ENCODE results near the gene OSTF1.

Gene OSTF1

GRCh38 chr9:75121914-75122558 is 33.7 kb downstream of the OSTF1 start:
- DNase-seq (ENCODE audit: low read depth, low spot score) = peak; percentile 7

- no peak for DNase-seq (ENCODE audit: low read depth, low spot score)
Measured at GRCh38 chr9:75123696-75124095, 35.4 kb downstream of the OSTF1 start.

DNA sequence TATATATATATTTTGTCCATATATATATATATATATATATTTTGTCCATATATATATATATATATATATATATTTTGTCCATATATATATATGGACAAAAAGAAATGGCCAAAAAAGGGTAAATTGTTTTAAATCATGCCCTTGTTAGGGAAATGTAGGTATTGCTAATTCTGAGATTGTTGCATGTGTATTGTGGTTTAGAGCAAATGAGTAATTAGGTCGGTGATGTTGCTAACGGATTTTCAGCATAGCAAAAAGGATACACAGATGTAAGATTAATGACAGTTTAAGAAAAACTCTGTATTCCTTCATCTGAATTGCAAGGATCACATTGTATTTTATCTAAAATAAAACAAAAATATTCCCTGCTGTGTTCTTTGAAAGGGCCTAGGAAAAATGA is 40.2 kb downstream of the OSTF1 start:
- no peak for DNase-seq (ENCODE audit: low read depth, low spot score)

DNA sequence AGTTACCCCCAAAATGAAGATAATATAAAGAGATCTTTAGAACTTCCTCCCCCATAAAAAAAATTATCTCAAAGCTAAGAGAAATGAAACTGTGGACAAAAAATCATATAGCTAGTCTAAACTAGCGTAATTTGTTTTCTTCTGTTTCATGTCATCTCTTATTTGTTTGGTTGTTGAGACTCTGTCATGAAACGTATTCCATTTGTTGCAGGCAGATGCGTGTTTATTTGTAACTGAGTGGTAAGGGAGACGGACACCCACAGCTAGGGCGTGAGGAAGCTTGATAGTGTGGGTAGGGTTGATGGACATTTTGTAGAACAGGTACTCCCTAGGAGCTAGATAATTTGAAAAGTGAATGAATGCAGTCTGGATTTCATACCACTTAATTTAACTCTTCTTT is 41.9 kb downstream of the OSTF1 start:
- no peak for DNase-seq (ENCODE audit: low read depth, low spot score)

DNA sequence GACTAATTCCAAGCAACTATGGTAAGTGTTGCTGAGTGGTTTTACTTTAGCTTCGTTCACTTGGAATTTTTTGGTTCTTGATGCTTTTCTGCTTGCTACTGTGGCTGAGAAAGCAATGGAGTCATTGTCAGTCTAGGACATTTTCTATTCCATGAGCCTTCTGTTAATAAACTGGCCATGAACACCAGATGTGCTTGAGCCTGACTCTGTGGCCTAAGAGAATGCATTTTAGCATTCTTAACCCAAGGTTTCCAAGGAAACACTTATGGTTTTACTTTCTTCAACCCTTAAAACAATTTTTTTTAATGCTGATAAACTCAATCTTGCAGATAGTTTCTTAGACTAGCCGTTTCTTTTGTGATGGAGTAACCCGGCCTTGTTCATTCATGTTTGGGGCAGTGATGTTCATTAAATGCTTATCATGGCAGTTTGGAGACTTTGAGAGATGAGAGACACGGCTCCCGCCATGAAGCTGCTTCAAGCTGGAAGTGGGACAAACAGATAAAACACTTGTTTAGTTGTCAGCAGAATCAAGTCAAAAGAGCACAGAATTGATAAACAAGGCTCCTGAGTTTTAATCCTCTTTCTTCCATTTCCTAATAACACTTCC is 42.4 kb downstream of the OSTF1 start:
- DNase-seq (ENCODE audit: low read depth, low spot score) = no peak

GRCh38 chr9:75131700-75132099 is 43.4 kb downstream of the OSTF1 start:
- DNase-seq (ENCODE audit: low read depth, low spot score) = no peak

DNA sequence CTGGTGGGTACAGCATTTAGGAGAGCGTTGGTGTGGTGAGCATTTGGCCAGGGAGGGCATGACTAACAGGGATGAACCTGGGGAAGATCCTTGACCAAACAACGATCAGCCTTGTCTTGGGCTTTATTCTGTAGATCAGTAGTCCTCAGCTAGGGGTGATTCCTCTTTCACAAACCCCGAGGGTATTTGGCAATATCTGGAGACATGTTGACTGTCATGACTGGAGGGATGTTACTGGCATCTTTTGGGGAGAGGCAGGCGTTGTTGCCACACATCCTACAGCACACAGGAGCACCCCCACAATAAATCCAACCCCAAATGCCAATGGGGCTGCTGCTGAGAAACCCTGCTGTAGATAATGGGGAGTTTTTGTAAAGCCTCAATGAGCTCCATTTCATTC is 43.9 kb downstream of the OSTF1 start:
- DNase-seq (ENCODE audit: low read depth, low spot score) = no peak

DNA sequence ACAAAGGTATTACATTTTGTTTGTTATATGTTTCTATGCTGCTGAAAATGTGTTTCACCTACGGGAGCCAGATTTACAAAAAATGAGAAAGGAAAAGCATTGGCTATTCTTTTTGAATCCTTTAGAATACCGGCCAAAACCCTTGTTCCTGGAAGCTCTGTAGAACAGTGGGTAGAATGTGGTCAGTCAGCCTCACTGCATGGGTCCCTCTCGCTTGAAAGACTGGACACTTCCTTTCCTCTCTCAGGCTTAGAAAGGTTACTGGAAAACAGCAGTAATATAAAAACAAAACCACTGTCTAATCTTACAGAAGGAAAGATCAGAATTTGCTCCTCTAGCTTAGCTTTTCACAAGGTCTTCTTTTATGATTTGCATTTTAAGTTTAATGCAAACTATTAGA is 45.1 kb downstream of the OSTF1 start:
- no peak for DNase-seq (ENCODE audit: low read depth, low spot score)

DNA sequence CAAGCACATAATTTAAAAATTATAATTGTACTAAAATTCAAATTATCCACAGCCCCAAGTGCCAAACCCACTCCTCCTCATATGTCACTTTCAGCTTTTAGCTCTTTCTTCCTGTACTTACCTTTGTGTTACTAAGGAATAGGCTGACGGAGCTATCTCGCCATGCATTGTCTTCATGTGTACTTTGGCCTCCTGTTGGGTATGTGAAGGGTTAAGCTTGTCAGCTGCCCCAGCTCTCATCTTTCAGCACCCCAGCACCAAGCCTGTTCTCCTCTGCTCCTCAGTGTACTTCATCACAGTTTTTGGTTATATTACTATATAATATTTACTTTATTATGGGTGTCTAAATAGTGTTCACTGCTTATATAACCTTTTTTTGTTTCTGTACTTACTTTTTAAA is 46.2 kb downstream of the OSTF1 start:
- no peak for DNase-seq (ENCODE audit: low read depth, low spot score)

DNA sequence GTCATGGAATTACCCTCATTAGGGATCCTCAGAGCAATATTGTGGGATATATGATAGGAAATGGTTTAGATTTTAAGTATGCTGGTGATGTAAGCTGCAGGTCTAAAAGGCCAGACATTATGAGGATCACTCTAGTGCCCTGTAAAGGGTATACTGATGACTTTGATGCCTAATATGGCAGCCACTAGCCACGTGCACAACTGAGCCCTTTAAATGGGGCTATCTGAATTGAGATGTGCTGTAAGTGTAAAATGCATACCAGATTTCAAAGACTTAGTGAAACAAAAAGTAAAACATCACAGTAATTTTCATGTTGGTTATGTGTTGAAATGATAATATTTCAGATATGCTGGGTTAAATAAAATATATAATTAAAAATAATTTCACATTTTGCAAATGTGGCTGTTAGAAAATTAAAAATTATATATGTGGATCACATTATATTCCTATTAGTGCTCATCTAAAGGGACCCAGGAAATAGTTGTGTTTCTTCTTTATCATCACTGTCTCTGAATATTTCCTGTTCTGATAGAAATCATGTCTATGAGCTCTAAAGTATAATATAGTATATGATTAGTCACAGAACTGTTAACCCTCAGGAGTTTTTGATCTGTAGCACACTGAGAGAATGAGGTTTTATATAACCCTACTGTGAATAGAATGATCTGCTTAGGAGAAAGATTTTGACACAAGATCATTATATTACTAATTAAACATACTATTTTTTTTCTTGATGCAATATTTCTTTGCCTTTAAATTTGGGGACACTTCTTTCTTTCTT is 50.1 kb downstream of the OSTF1 start:
- no peak for DNase-seq (ENCODE audit: low read depth, low spot score)

GRCh38 chr9:75139201-75139600 is 50.9 kb downstream of the OSTF1 start:
- DNase-seq (ENCODE audit: low read depth, low spot score) = no peak

DNA sequence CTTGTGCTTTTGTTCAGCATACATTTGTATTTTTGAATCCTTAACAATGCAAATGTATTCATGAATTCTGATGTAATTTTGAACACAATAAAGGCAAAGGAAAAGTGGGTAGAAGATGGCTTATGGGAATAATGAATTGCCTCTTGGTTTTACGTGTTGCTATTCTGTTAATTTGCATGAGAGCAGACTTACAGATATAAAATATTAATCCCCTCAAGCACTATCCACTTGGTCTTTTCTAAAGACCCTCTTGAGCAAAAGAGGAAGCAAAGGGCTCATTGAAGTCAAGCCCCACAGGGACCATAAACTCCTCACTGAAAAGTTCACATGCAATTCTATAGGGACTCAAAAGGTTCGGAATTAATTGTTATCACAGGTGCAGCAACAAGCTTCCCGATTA is 51.9 kb downstream of the OSTF1 start:
- DNase-seq (ENCODE audit: low read depth, low spot score) = no peak

DNA sequence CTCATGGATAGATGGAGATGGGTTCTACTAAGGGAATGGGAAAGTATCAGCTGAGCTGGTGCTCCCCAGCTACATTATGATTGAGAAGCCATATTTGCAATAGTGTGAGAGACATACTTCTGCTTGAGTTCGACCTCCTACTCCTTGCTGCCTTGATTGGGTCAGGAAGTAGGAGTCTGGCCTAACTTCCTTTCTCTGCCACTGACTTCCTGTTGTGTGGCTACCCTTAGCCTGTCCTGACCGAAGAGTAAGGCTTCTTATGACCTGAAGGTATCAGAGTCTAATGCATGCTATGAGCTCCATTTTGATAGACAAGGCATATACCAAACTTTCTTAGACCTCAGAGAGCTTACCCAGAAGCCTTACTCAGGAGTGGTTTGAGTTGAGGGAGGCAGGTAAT is 53.9 kb downstream of the OSTF1 start:
- no peak for DNase-seq (ENCODE audit: low read depth, low spot score)

GRCh38 chr9:75146229-75146628 is 57.9 kb downstream of the OSTF1 start:
- DNase-seq (ENCODE audit: low read depth, low spot score) = peak; percentile 32

DNA sequence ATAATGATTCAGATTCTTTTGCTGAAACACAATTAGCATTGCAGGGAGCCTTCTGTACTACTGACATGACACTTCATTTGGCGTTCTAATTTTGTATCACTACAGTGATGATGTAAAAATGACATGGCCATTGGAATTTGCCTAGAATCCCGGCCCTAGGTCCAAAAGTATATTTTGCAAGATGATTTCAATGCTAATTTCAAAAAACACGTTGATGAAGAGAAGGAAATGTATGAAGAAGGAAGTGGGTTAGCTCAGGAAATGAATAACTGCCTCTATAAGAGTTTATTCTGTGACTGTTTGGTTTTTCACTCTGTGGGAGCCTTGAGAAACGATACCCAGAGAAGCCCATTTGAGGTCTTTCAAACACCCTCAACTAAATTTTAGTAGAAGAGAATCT is 59.3 kb downstream of the OSTF1 start:
- DNase-seq (ENCODE audit: low read depth, low spot score) = no peak

DNA sequence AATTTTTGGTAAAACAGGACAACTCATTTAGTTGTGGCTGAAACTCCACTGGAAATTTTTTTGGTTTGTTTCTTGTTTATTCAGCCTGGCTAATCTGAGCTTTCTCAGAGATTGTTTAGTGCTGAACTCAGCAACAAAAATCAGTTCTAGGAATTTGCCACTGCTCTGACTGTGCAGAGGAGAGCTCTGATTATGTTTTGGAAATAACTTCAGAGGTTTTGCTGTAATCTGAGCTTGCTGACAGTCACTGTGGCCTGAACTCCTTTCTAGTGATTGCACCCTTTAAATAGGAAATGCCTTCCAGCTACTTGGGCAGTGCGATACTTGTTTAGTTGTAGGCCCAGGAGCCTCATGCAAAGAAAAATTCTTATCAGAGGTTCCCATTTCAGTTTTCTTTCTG is 60.2 kb downstream of the OSTF1 start:
- peak; percentile 42 for DNase-seq (ENCODE audit: low read depth, low spot score)

DNA sequence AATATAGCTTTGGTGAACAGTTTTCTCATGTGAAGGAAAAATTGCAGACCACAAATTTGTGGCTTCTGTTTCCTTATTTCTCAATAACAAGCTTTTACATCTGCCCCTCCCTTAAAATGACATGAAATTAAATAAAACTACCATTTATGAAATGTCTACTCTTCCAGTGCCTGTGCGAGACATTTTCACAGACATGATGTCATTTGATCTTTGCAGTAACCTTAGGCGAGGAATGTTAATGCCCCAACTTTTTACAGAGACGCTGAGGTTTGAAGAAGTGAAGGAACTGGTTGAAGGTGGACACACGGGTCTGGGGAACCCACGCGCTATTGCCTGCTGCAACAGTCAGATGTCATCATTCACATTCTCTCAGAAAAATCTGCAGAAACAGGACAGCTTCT is 61.5 kb downstream of the OSTF1 start:
- DNase-seq (ENCODE audit: low read depth, low spot score) = no peak

DNA sequence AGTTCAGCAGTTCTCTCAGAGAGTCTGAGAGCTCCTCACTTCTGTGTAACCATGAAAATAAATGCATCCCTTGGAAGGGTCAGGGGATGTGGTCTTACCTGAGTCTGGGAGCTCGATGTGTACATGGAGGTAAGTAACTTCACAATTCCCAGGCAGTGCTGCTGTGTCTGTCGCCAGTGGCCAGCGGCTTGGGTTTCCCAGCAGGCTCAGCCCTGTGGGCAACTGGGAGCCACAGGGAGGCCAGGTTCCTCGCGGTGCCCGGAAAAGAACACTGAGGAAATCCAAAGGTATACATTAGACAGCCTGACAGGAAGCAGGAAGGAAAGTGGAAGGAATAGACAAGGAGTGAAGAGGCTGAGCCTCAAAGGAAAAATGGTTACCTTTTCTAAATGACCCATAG is 62.2 kb downstream of the OSTF1 start:
- DNase-seq (ENCODE audit: low read depth, low spot score) = no peak

GRCh38 chr9:75152416-75152815 is 64.1 kb downstream of the OSTF1 start:
- no peak for DNase-seq (ENCODE audit: low read depth, low spot score)

- DNase-seq (ENCODE audit: low read depth, low spot score) = no peak
Measured at GRCh38 chr9:75156858-75157257, 68.5 kb downstream of the OSTF1 start.

GRCh38 chr9:75161116-75161857 is 73.0 kb downstream of the OSTF1 start:
- DNase-seq (ENCODE audit: low read depth, low spot score) = no peak

- no peak for DNase-seq (ENCODE audit: low read depth, low spot score)
Measured at GRCh38 chr9:75163764-75164163, 75.5 kb downstream of the OSTF1 start.

Measured in ELF-1 (cell line).